GM21576 (cell line): ENCODE measurements around the gene PLLP.

Experiments
- ATAC-seq: cut with Tn5 transposase; IDR thresholded peaks from one replicate; pipeline ENCODE4 v1.9.1; 2021; ENCODE audit warnings: mild to moderate bottlenecking, moderate library complexity; ENCODE audit not compliant: unreplicated experiment

The PLLP gene

DNA sequence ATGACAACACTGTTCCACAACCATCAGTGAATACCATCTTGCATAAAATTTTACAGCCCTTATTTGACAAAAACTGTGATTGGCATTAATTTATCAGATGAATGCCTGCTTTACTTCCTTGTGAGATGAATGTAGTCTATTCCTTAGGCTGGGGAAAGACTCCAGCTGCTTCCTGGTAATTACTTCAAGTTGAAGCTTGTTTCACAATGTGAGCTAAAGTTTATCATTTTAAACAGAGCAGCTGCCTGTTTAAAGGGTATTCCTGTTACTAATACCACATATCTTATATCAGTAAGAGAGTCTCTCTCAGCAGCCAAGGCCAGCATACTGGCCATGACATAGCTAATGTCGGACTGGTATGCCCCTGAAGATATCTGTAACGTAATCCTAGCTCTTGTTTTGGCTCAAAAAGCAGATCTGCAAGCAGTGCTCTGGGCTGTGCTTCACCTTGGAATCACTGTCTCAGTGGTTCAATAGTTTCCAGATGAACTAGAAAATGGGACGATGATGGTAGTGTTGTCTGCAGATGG is 52.6 kb downstream of the PLLP start:
- ATAC-seq: no peak

DNA sequence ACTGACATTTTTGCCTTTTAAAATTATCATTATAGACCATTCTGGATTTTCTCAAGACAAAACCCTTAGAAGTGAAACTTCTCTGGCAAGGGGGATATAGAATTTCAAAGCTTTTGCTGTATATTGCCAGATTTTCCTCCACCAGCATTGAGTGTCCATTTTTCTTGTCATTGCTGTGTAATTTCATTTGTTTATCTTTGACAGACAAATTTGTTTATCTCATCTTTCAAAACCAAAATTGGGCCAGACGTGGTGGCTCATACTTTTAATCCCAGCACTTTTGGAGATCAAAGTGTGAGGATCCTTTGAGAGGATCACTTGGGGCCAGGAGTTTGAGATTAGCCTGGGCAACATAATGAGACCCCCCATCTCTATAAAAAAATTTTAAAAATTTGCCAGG is 55.4 kb downstream of the PLLP start:
- no peak for ATAC-seq

DNA sequence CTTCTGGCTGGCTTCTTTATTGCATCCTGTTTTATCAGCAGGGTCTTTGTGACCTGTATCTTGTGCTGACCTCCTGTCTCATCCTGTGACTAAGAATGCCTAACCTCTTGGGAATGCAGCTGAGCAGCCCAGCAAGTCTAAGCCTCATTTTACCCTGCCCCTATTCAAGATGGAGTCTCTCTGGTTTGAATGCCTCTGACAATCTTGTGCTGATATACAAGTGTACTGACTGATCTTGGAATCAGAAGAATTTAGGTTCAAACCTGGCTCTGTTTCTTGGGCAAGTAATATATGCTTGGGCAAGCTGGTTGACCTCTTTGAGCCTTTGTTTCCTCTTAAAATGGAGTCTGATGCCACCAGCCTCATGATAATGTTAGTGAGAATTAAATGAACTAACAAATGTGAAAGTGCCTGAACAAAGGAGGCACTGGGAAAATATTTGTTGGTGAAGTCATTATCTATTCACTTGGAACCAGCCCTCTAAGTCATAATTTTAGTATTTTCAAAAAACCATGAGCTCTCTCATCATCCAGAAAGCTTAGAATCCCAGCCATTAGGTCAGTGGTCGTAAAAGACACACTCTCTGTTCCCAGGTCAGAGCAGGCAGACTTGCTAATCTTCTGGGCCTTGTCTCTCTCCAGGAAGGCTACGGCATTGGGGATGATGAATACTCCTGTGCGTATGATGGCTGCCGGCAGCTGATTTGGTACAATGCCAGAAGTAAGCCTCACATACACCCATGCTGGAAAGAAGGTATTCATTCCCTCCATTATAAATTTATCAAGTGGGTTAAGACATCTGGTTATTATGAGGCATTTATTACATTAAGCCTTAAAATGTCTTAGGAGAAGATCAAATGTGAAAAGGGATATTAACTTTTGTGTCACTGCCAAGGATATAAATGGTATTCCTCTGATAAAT is 57.5 kb downstream of the PLLP start:
- ATAC-seq: no peak

DNA sequence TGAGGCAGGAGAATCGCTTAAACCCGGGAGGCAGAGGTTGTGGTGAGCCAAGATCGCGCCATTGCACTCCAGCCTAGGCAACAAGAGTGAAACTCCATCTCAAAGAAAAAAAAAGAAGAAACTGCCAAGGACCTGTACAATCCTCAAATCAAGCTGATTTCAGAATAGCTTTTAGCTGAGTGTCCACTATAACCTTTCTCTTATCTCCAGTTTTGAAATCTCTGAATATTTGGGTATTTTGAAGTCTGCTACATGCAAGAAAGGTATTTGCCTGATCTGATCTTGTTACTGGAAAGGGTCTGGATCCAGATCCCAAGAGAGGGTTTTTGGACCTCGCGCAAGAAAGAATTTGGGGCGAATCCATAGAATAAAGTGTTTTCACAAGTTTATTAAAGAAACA is 58.5 kb downstream of the PLLP start:
- no peak for ATAC-seq

DNA sequence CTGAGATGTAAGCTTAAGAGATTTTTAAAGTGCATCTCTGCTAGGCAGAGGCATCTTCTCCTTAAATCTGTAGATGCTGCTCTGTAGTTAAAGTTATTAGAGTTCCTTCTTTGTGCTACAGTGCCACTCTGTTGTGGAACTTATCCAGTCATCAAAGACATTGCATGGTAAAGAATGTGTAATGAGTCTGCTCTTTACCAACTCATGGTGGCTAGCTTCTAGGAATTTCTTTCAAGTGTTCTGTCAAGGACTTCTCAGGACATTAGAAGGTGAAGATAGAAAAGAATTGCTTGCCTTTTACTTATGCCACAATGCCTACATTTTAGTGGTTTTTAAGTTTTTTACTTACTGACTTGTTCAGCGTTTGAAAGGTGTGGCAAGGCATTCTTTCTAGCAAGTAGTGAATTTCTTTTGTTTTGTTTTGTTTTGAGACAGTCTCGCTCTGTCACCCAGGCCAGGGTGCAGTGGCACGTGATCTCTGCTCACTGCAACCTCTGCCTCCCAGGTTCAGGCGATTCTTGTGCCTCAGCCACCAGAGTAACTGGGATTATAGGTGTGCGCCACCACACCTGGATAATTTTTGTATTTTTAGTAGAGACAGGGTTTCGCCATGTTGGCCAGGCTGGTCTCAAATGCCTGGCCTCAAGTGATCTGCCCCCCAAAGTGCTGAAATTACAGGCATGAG is 59.7 kb downstream of the PLLP start:
- no peak for ATAC-seq

DNA sequence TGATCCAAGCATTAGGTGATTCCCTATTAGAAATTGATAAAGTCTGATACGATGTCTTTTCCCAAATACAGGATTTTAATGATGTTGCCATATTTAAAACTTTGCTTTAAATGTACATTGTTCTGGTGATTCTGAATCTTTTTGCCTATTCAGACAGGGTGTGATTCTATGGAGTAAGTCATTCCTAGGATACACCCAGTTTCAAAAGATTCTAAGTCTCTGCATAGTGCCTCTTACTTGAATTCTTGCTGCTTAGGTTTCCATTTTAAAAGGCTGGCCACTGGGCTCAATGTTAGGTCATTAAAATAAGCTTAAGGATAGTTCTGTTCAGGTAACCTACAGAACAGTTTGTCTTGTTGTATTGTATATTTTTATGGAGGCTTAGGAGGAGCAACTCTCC is 61.4 kb downstream of the PLLP start:
- no peak for ATAC-seq

DNA sequence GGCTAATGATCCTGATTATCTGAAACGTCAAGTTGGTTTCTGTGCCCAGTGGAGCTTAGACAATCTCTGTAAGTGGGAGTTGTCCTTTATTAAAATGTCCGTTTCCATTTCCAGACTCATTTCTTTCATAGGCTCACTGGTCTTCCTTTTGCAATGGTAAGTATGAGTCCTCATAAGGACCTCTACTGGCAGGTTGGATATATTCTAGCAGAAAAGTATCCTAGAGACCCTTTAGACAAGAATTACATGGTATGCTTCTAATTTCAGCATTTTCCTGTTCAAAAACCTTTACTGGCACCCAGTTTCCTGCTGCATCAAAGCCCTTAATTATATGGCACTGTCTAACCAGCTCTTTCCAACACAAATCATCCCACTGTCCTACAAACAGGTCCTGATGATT is 67.5 kb downstream of the PLLP start:
- no peak for ATAC-seq

DNA sequence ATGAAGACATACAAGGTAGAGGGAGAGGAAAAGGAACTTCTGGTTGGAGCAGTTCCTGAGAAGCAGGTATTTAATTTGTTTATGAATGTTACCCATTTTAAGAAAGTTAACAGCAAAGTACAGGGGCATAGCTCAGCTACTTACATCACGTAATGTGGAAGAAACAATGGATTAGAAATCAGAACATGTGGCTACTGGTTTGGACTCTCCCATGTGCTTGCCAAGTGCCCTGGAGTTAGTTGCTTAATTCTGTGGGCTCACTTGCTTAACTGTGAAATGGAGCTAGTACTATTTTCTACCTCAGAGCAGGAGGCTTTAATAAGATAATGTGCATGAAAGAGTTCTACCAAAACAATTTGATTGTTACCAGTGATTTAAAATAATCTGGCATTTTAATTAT is 71.0 kb downstream of the PLLP start:
- no peak for ATAC-seq

DNA sequence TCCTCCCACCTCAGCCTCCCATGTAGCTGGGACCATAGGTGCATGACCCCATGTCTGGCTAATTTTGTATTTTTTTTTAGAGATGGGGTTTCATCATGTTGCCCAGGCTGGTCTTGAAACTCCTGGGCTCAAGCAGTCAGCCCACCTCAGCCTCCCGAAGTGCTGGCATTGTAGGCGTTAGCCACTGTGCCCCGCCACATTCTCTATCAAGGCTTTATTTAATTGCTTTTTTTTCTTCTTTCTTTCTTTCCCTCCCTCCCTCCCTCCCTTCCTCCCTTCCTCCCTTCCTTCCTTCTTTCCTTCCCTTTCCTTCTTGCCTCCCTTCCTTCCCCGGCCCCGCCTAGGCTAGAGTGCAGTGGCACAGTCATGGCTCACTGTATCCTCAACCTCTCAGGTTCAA is 74.7 kb downstream of the PLLP start:
- no peak for ATAC-seq

DNA sequence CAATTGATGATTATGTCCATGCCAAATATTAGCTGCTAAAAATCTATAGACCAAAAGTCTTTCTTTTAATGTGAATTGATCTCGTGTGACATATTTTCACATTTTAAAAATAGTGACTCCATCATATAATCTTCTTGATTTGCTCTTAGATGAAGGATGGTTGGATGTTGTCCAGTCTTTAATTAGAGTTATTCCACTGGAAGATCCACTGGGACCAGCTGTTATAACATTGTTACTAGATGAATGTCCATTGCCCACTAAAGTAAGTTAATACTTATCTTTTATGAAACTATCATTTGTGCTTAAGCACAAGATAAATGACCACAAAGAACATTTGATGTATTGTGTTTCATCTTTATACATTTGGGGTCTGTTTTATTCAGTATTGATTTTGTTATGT is 75.5 kb downstream of the PLLP start:
- ATAC-seq: no peak
